ENCODE measurements around the gene TRIP11.

The TRIP11 gene

DNA sequence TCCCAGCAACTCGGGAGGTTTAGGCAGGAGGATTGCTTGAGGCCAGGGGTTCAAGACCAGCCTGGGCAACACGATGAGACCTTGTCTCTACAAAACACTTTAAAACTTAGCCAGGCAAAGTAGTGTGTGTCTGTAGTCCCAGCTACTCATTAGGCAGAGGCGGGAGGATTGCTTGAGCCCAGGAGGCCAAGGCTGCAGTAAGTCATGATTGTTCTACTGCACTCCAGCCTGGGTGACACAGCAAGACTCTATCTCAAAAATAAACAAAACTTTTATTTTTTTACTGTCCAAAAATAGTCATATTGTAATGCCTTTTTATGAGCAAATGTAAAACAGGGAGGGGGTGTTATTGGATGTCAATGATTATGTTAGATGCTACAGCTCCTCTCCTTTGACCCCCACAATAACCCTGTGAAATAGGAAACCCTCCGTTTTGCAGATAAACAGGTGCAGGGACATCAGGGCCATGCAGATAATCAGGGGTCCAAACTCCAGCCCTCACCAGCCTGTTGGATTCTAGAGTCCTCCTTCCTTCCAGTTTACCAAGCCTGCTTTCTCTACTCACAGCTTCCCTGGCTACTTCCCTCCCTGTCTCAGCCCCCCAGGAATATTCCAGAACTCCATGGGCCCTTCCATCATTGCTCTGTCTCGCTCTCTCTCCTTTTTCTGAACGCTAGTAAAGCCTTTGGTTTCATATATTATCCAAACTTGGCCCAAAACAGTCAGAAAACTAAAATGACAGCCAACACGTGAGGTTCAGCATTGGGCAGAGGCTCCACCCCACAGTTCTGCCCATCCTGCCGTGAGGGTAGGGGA is 86.5 kb downstream of the TRIP11 start:
- DNase-seq: no peak

GRCh38 chr14:91947475-91948184 is 92.2 kb downstream of the TRIP11 start, which contains the start of gene FBLN5:
TSS of gene FBLN5 (minus strand) at chr14:91947694. CDS start at chr14:91947229, 465 bp downstream.
- DNase-seq: no peak

DNA sequence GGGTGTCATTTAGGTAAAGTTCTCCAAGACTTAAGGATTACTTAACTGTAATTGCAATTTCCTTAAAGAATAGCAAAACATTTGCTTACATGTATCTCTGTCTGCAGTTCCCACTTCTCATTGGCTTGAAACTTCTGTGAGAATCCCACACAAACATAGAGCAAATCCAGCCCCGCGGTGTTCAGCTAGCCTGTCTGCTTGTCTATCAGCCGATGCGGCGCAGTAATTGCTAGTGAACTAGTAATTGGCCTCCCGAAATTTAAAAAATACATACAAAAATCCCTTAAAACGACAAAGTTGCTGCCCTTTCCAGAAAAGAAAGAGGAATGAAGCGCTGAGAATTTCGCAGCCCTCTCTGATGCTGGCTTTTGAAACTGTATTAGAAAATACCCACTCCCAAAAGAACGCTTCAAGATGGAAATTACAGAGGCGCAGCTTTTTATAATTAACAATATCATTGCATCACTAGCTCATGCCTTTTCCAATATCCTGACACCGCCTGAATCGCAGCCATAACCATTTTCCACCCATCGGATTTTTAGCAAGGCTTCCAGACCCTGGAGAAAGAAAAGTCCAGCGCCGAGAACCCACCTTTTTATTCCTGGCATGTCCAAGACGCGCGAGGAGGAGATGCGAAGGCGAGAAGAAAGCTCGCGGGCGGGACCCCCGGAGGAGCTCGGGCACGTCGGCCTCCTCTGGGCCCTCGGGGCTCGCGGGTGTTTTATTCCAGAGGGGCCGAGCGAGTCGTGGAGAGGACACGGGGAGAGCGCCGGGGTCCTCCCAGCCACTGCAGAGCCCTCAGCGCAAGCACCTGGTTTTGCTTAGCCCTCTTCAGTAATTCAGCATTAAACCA is 93.0 kb downstream of the TRIP11 start:
- no peak for DNase-seq

- no peak for DNase-seq
Measured at GRCh38 chr14:91945751-91946621, 93.9 kb downstream of the TRIP11 start.

DNA sequence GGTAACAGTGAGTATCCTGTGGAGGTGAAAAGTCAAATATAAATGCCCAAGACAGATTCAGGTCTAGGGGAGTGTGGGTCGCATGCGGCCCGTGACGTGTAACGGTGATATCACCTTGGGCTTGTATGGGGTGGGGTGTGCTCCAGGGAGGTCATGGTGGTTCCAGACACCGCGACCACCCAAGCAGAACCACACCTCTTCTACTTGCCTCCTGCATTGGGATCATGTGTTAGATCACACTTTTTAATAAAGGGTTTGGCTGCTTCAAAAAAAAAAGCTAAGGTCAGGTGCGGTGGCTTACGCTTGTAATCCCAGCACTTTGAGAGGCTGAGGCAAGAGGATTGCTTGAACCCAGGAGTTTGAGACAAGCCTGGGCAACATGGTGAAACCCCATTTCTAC is 96.9 kb downstream of the TRIP11 start:
- no peak for DNase-seq

DNA sequence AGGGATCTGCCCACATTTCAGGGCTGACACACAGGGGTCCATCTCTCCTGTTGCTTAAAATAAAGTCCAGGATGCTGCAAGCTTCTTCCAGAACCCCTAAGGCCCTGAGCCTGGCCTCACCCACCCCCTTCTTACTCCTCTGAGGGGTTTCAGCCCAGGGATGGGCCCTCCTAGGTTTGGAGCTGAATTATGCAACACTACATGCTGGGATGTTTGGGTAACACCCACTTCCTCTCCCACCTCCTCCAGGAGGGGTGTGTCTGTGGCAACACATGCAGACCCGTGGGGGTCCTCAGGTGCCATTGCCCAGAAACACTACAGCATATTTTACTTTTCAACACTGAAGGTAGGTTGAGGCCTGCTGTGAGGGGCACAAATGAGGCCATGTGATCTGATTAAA is 97.7 kb downstream of the TRIP11 start:
- DNase-seq: no peak

GRCh38 chr14:91940209-91940608 is 99.7 kb downstream of the TRIP11 start:
- no peak for DNase-seq

DNA sequence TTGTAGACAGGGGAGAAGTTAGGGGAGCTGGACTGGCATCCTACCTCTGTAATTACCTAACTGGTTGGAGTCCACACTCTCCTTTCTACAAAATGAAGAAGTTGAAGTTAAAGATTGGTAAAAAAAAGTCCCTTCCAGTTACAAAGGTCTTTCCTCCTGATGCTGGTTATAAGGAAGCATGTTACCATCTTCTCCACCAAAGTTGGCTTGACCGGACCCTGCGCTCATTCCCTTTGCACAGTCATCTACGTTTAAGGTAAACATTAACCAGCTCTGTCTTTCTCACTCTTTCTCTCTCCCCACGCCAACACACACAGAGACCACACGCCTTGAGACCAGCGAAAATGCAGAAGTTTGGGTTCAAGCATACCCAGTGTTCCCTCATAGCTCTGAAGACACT is 104.3 kb downstream of the TRIP11 start:
- DNase-seq: no peak

- DNase-seq: no peak
Measured at GRCh38 chr14:91934554-91935285, 105.1 kb downstream of the TRIP11 start.

DNA sequence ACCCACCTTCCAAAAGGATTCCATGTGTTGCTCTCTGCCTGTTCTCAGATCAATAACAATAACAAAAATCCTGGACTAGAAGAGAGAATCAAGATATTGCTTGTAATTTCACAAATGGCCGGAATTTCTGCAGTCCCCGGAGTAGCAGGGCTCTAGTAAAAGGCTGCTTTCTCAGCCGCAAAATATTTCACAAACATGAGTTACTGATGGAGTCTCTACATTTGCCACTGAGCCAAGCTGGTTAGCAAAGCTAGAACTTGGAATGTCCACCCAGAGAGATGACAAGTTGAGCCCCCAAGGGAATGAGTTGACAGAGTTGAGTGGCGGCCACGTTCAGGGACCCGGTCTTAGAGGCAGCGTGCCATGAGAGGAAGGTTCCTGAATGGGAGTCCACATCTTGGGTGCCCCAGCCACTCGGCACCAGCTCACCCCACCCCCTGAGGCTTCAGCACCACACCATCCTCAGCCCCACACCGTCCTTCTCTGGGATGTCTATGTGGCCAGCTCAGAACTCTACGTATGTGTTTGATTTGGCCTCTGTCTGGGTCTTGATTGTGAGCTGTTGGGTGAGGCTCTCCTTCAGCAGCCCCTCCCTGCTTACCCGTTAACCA is 108.3 kb downstream of the TRIP11 start:
- no peak for DNase-seq

GRCh38 chr14:91929700-91930099 is 110.2 kb downstream of the TRIP11 start:
- DNase-seq: no peak

- DNase-seq: no peak
Measured at GRCh38 chr14:91927800-91928199, 112.1 kb downstream of the TRIP11 start.

DNA sequence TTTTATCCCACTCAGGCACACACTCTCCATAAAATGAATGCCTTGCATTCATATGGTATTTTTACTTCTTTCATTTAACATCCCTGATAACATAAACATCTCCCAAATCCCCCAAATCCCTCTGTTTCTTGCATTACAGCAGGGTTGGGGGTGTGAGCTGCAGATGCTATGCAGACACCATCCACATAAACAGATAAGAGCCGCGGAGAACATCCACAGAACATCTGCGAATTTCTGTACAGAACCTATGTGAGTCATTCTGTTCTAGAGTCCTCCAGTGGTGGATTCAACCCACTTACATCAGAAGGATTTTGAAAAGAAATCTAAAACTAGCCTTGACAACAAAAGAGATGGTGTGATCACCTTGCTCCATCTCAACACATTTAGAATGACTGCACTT is 112.7 kb downstream of the TRIP11 start:
- DNase-seq: no peak

GRCh38 chr14:91926131-91926890 is 113.5 kb downstream of the TRIP11 start:
- DNase-seq: no peak

GRCh38 chr14:91925727-91926121 is 114.1 kb downstream of the TRIP11 start:
- no peak for DNase-seq

DNA sequence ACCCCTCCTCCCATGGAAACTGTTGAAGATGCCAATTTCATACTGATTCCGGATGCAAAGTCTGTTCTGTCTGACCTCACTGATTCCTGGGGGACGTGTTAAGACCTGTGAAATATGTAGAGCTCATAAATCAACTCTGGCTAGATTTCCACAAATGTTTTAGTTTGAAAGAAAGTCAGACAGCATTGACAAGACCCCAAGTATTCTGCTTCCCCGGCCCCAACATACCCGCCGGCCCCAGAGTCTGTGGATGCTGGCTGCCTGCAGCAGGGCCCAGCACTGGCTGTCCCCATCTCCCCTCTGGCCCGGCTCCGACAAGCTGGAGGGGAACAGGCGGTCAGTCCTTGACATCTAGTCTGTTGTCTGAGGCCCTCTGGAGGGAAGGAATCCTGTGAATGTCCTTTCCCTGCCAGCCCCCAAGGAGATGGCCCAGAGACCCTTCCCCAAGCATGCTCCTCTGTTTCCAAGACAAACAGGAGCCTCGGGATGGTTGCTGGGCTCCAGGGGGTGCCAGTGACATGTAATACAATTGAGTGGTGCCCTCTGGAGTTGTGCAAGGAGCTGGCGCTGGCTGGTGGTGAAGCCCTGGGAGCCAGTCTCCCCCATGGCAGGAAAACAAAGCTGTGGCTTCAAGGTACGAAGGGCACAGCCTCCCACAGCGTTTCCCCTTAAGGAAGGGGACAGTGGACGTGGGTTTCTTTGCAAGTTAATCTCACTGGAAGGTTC is 114.7 kb downstream of the TRIP11 start:
- no peak for DNase-seq

DNA sequence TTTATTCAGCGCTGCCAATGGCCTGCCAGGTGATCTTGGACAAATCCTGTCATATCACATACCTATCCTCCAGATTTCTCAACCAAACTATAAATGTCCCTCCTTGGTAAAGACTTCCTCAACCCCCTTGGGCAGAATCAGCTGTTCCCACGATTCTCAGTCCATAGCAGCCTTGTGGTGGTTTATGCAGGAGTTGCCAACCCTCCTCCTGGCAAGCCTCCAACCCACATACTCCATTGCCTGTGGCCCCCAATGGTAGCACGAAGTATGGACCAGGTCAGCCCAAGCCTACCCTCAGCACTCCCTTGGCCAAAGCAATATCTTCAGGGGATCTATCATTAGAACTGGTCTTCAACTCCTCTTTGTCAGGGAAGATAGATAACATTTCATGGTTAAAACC is 119.3 kb downstream of the TRIP11 start:
- DNase-seq: no peak

DNA sequence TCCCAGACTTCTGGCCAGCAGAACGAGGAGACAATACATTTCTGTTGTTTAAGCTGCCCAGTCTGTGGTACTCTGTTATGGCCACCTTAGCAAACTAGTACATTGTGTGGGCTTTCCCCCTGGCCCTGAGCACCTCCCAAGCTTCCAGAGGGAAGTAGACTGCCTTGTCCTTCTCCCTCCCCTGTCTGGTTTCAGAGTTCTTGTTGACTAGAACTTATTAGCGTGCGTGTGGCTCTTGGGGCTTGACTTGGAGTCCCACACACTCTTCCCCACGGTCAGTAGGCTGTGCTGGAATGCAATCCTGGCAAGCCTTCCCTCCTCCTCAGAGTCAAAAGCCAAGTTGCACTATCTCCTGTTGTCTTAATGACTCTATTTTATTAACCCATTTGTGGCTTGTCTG is 120.0 kb downstream of the TRIP11 start:
- DNase-seq: no peak

DNA sequence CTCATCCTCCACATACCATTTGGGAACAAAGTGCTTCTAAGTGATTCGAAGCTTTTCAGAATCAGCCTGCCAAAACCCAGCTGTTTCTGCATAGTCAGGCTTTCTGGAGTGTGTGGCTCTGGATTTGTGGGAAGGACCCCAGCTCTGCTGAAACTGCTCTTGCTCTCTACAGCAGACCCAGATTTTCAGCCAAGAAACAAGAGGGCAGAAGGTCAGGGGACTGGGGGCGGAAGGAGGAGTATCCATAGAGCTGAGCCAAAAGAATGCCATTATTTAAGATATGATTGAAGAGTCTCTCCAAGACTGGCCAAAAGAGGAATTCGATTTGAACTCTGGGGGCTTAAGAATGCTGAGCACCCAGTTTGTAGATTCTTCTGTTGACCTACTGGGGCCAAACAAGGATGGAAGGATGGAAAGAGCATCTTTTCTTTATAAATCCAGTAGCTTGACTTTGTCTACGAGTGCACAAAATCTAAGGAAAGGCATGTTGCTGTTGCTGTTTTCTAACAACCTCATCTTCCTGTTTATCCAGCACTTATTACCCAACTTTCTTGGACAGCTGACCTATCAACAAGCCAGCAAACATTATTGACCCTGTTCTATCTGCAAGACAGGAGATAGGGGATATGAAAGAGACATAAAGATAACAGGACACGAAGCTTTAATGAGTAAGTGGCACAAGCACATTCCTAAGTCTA is 121.5 kb downstream of the TRIP11 start:
- DNase-seq: no peak
